Stimulated activated CD4-positive, alpha-beta T cell treated with anti-CD3 and anti-CD28 coated beads, TNF-alpha, amount 100 ng/mL, for 24 hours (primary cell): ENCODE measurements around the gene CDC42EP3.

Source experiments
- DNase-seq, 3 experiments: peaks; one replicate each; pipeline ENCODE4 v3.0.0-alpha.2; 2020; ENCODE audit warnings: low read depth in 3 of 3

The CDC42EP3 gene

GRCh38 chr2:37618326-37618725 lies 53.1 kb downstream of the CDC42EP3 start:
- no peak for DNase-seq

DNA sequence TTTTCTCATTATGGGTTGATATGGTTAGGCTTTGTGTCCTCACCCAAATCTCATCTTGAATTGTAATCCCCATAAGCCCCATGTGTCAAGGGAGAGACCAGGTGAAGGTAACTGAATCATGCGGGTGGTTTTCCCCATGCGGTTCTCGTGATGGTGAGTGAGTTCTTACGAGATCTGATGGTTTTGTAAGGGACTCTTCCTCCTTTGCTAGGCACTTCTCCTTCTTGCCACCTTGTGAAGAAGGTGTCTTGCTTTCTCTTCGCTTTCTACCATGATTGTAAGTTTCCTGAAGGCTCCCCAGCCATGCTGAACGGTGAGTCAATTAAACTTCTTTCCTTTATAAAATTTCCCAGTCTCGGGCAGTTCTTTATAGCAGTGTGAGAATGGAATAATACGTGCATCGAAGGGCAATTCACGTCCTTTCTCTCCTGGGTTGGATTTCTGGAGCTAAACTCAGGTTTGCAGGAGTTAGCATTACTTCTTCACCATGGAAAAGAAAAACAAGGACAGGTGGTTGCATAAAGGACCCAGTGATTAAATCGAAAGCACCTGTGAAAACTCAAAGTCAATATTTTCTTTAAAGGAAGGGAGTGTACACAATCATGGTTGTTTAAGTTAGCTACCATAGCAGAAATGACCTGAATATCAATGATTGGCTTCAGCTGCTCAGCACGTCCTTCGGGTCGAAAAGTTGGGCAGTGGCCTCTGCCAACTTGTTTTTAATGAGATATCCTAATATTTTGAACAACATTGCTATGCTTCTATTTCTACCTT lies 54.1 kb downstream of the CDC42EP3 start:
- no peak for DNase-seq

DNA sequence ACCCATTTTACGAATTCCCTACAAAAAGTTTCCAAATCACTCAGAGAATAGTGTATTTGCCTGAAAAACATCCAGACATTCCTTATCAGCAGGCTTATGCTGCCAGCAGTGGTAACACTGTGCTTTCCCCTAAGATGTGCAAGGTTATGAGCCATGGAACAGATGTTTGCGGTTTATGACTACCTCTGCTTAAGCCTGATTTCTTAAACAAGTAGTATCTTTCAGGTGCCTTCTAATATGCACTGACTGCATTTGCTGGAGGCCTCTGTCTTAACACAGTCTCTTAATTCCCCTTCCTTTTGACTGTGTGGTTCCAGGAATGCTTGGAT lies 54.8 kb downstream of the CDC42EP3 start:
- no peak for DNase-seq

- peak in 1 of 3 experiments; percentile 32 for DNase-seq
Observed at GRCh38 chr2:37615804-37616676, 55.4 kb downstream of the CDC42EP3 start.

- DNase-seq = no peak
Observed at GRCh38 chr2:37614061-37614738, 57.2 kb downstream of the CDC42EP3 start.

DNA sequence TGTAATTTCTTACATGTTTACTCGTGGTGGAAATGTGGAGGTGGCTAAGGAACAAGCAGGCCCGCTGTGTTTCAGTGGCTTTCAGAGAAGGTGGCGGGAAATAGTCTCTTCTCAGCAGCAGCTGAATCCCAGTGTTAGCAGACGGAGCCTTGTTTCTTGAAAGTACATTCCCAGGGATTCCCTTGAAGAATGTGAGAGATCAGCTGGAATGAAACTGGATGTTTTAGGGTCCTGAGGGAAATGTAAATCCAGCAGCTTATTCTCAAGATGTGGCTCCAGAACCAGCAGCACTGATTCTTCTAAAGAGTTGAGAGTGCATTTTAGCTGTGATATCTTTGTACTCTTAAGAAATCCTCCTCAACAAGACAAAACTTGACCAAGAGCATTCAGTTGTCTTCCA lies 59.1 kb downstream of the CDC42EP3 start:
- no peak for DNase-seq

GRCh38 chr2:37610638-37611289 lies 60.7 kb downstream of the CDC42EP3 start:
- DNase-seq = no peak

DNA sequence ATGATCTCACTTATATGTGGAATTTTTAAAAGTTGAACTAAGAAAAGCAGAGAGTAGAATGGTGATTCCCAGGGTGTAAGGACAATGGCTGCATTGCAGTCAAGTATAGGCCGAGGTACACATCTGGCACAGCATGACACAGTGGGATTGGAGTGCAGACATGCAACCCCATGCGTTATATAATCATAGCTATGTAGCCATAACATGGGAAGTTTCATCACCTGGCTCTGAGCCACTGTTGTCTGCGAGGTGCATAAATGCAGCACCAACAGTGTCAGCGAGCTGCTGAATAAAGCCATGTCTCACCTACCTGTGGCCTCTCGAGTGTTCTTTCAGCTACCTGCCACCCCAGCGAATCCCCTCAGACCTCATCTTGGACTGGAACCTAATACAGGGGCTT lies 61.7 kb downstream of the CDC42EP3 start:
- DNase-seq = no peak

DNA sequence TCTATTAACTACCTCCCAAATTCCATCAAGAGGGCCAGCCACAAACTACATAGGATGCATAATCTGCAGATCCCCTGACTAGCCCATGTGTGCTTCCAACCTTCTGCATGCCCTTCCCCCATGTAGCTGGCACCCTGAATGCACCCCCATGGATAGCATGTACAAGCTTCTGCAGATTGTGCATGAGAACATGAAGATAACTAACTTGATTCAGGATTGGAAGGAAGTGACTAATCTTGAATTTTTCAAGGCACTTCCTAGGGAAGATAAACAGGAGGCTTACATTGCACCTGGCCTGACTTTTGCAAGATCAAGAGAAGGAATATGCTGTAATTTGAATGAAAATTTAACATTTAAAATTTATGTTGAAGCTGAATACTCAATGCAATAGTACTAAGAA lies 66.7 kb downstream of the CDC42EP3 start:
- no peak for DNase-seq

- no peak for DNase-seq
Observed at GRCh38 chr2:37602702-37603101, 68.7 kb downstream of the CDC42EP3 start.

- DNase-seq = no peak
Observed at GRCh38 chr2:37602040-37602439, 69.4 kb downstream of the CDC42EP3 start.

- no peak for DNase-seq
Observed at GRCh38 chr2:37601569-37601968, 69.9 kb downstream of the CDC42EP3 start.

GRCh38 chr2:37600735-37601134 lies 70.7 kb downstream of the CDC42EP3 start:
- no peak for DNase-seq

DNA sequence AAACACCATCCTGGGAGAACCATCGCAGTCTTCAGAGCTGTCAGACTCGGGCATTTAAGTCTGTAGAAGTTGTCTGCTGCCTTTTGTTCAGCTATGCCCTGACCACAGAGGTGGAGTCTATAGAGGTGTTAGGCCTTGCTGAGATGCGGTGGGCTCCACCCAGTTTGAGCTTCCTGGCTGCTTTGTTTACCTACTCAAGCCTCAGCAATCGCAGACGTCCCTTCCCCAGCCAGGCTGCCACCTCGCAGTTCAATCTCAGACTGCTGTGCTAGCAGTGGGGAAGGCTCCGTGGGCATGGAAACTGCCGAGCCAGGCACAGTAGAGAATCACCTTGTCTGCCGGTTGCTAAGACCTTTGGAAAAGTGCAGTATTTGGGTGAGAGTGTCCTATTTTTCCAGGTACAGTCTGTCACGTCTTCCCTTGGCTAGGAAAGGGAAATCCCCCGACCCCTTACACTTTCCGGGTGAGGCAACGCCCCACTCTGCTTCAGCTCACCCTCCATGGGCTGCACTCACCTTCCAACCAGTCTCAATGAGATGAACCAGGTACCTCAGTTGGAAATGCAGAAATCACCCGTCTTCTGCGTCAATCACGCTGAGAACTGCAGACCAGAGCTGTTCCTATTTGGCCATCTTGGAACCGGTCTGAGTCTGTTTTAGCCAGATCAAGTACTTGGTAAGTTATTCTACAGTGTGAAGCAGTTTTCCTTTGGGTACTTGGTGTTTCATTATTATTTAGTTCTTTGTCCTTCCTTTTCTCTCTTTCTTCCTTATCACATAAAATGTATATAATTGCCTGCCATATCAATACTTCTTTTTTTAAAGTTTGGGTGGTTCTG lies 71.5 kb downstream of the CDC42EP3 start:
- DNase-seq = peak in 1 of 3 experiments; percentile 20

DNA sequence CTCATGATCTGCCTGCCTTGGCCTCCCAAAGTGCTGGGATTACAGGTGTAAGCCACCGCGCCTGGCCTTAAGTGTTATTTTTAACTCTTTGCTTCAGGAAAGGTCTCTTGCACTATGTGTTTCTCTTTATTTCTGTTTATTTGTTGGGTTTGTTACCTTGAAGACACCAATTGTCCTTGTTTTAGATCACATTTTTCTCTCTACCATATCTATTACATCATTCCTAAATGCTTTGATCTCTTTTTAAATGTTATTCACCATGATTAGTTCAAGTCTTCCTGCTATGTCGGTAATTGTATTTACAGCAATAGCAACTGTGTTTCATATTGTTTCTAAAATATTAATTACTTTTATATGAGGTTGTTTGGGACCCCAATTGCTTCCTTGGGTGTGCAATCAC lies 77.7 kb downstream of the CDC42EP3 start:
- DNase-seq = no peak

GRCh38 chr2:37593024-37593423 lies 78.4 kb downstream of the CDC42EP3 start:
- DNase-seq = no peak
